ENCODE data around the gene IL6R.

IL6R gene

GRCh38 chr1:154441241-154441888 is 36.2 kb downstream of the IL6R start:
- TF ChIP-seq CTCF (IDR thresholded peaks at IDR 0.05; ENCODE audit: low read depth, low read length) = no peak
- in situ Hi-C loops (cut with HindIII; ENCODE audit: low sequenced_read_pairs) = no loop called here
- no peak overlapping the region for H3K4me3 ChIP-seq (ENCODE audit: low read depth, low read length)
- no peak for DNase-seq (ENCODE audit: low read depth, low spot score)

GRCh38 chr1:154442006-154442740 is 37.0 kb downstream of the IL6R start:
- peak; percentile 45 for TF ChIP-seq CTCF (IDR thresholded peaks at IDR 0.05; ENCODE audit: low read depth, low read length)
- in situ Hi-C loops (cut with HindIII; ENCODE audit: low sequenced_read_pairs) = no loop called here
- no peak overlapping the region for H3K4me3 ChIP-seq (ENCODE audit: low read depth, low read length)
- no peak for DNase-seq (ENCODE audit: low read depth, low spot score)

- in situ Hi-C loops (cut with HindIII; ENCODE audit: low sequenced_read_pairs) = no loop called here
- H3K4me3 ChIP-seq (ENCODE audit: low read depth, low read length) = no peak overlapping the region
- no peak for DNase-seq (ENCODE audit: low read depth, low spot score)
- TF ChIP-seq CTCF (IDR thresholded peaks at IDR 0.05; ENCODE audit: low read depth, low read length) = no peak
Observed at GRCh38 chr1:154443274-154444013, 38.3 kb downstream of the IL6R start.

GRCh38 chr1:154445040-154445472 is 39.9 kb downstream of the IL6R start:
- no peak for TF ChIP-seq CTCF (IDR thresholded peaks at IDR 0.05; ENCODE audit: low read depth, low read length)
- in situ Hi-C loops (cut with HindIII; ENCODE audit: low sequenced_read_pairs) = no loop called here
- no peak overlapping the region for H3K4me3 ChIP-seq (ENCODE audit: low read depth, low read length)
- peak; percentile 81 for DNase-seq (ENCODE audit: low read depth, low spot score)

GRCh38 chr1:154446292-154446691 is 41.1 kb downstream of the IL6R start:
- TF ChIP-seq CTCF (IDR thresholded peaks at IDR 0.05; ENCODE audit: low read depth, low read length) = no peak
- in situ Hi-C loops (cut with HindIII; ENCODE audit: low sequenced_read_pairs) = no loop called here
- peak; percentile 84 for DNase-seq (ENCODE audit: low read depth, low spot score)
- H3K4me3 ChIP-seq (ENCODE audit: low read depth, low read length) = no peak overlapping the region

- no peak overlapping the region for H3K4me3 ChIP-seq (ENCODE audit: low read depth, low read length)
- TF ChIP-seq CTCF (IDR thresholded peaks at IDR 0.05; ENCODE audit: low read depth, low read length) = no peak
- in situ Hi-C loops (cut with HindIII; ENCODE audit: low sequenced_read_pairs) = no loop called here
- DNase-seq (ENCODE audit: low read depth, low spot score) = no peak
Observed at GRCh38 chr1:154446789-154447188, 41.6 kb downstream of the IL6R start.

Data from astrocyte of the spinal cord (primary cell).